CD4-positive, alpha-beta T cell (primary cell): ENCODE data around the gene ATXN1. TPM values are rescaled to one million over a fixed set of nuclear protein-coding genes. Genes with fewer than 3 reads are reported as not detected.

Experiments used
- ATAC-seq: fragments of 200-7000 bp; cut with Tn5 transposase; one replicate; pipeline ENCODE4 v1.10.0; 2022; ENCODE audit warnings: mild to moderate bottlenecking; ENCODE audit not compliant: poor library complexity
- CTCF ChIA-PET: fragments of 350-600 bp; sonication (Branson Sonifier 250); formaldehyde crosslinking; loops from one replicate; lab custom pipeline; 2021; ENCODE audit warnings: antibody characterized with exemption, inconsistent platforms; lab: Charles Lee
- POLR2A ChIA-PET: fragments of 350-600 bp; sonication (Branson Sonifier 250); formaldehyde crosslinking; loops from one replicate; lab custom pipeline; 2021; ENCODE audit warnings: antibody characterized with exemption, inconsistent platforms; lab: Charles Lee
- DNase-seq, 14 experiments: peaks; one replicate each; pipeline ENCODE4 v3.0.0-alpha.2; 2013 to 2020; ENCODE audit warnings: mixed read lengths in 2 of 14
- H3K27ac ChIP-seq, 2 donors: one replicate each; pipeline versions ENCODE4 v1.5.1 to v1.7.0; 2013; ENCODE audit warnings: low read length in 2 of 2, low read depth in 1 of 2, mild to moderate bottlenecking in 1 of 2
- H3K27me3 ChIP-seq, 2 experiments: 1 replicate in 1 of 2; 2 replicates in 1 of 2; pipeline versions ENCODE4 v1.6.1 to v1.7.0; 2013; ENCODE audit warnings: low read length in 2 of 2, control low read depth in 1 of 2, mild to moderate bottlenecking in 1 of 2, moderate library complexity in 1 of 2; ENCODE audit not compliant: insufficient read depth in 2 of 2, control insufficient read depth in 1 of 2
- H3K36me3 ChIP-seq: one replicate; pipeline ENCODE4 v1.6.1; 2013; ENCODE audit warnings: low read length, control low read depth; ENCODE audit not compliant: insufficient read depth
- H3K4me1 ChIP-seq: one replicate; pipeline ENCODE4 v1.6.1; 2013; ENCODE audit warnings: low read length, control low read depth; ENCODE audit not compliant: insufficient read depth
- H3K4me3 ChIP-seq: one replicate; pipeline ENCODE4 v1.5.1; 2013; ENCODE audit warnings: mild to moderate bottlenecking, low read length, moderate library complexity
- H3K9me3 ChIP-seq, 2 experiments: 1 replicate in 1 of 2; 2 replicates in 1 of 2; pipeline versions ENCODE4 v1.6.1 to v1.7.0; 2013; ENCODE audit warnings: low read length in 2 of 2, mild to moderate bottlenecking in 2 of 2, control low read depth in 1 of 2, moderate library complexity in 1 of 2; ENCODE audit not compliant: control insufficient read depth in 1 of 2, insufficient read depth in 1 of 2
- H3K27ac Mint-ChIP-seq: one replicate; pipeline ENCODE4 v1.8.0; 2020; ENCODE audit warnings: mixed read lengths
- H3K27me3 Mint-ChIP-seq: one replicate; pipeline ENCODE4 v1.8.0; 2021; ENCODE audit warnings: mixed read lengths
- H3K36me3 Mint-ChIP-seq: one replicate; pipeline ENCODE4 v1.8.0; 2021; ENCODE audit warnings: low read depth, mixed read lengths
- H3K4me1 Mint-ChIP-seq: one replicate; pipeline ENCODE4 v1.8.0; 2021; ENCODE audit warnings: low read depth, mixed read lengths
- H3K4me3 Mint-ChIP-seq: one replicate; pipeline ENCODE4 v1.8.0; 2020; ENCODE audit warnings: mild to moderate bottlenecking, mixed read lengths
- H3K9me3 Mint-ChIP-seq: one replicate; pipeline ENCODE4 v1.8.0; 2020; ENCODE audit warnings: mixed read lengths
- CTCF ChIP-seq: fragments of 200-600 bp; IDR thresholded peaks from one replicate; pipeline ENCODE4 v1.8.0; 2022; ENCODE audit warnings: antibody characterized with exemption, mild to moderate bottlenecking
- intact Hi-C, 2 experiments: fragments of 100-400 bp; cut with DNase I in 1 of 2; cut with micrococcal nuclease in 1 of 2; formaldehyde crosslinking; loops; one replicate each; pipeline versions ENCODE4 v1.15.1 to v1.9.0; 2023 to 2025; cut with DNase I, micrococcal nuclease
- total RNA-seq, 174 experiments: library from RNA in 2 of 174; stranded (reverse) in 2 of 174; gene quantifications; one replicate each; pipeline ENCODE4 v1.2.3 and lab custom pipeline; 2021 to 2026

ATXN1 gene
- total RNA-seq, 2 experiments from 2014 or later: 74.2 to 76.7 TPM

DNA sequence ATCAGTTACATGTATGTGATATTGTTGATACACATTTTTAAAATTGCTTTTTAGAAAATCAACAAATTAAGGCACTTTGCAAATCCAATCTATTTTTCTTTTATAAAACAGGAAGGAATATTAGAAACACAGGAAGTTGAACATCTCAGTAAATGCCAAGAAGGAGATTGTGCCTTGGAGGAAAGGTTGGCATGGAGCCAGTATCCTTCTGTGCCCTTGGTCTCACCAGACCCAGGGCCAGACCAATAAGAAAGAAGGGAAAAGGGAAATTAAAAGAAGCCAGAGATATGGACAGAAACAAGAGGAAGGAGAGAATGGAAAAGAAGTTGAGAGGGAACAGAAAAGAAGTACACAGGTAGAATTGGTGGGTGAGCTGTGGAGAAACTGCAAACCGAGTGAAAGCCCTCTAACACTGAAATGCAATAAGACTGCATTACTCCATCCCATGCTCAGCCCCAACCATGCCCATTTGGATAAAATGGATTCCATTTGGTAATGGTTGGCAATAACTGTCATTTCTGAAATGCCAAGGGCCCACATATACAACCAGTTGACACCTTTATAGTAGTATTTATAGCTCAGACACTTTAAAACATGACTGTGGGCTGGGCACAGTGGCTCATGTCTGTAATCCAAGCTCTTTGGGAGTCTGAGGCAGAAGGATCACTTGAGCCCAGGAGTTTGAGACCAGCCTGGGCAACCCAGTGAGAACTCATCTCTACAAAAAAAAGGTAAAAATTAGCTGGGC, 389.1 kb downstream of the ATXN1 start:
- no peak overlapping the region for H3K4me3 Mint-ChIP-seq
- no peak overlapping the region for H3K27ac Mint-ChIP-seq
- no peak for TF ChIP-seq CTCF
- H3K27me3 ChIP-seq: no peaks in the 10 kb centered on the region
- H3K9me3 ChIP-seq: no peaks in the 10 kb centered on the region
- no peaks in the 10 kb centered on the region for H3K36me3 ChIP-seq
- no peaks in the 10 kb centered on the region for H3K9me3 Mint-ChIP-seq
- ChIA-PET CTCF (no interaction called here), POLR2A (no interaction called here)
- no peaks in the 10 kb centered on the region for H3K4me1 ChIP-seq
- H3K4me3 ChIP-seq: no peak overlapping the region
- H3K36me3 Mint-ChIP-seq: no peaks in the 10 kb centered on the region
- no peak for DNase-seq
- H3K27me3 Mint-ChIP-seq: no peaks in the 10 kb centered on the region
- intact Hi-C loops: no loop called here
- no peaks in the 10 kb centered on the region for H3K4me1 Mint-ChIP-seq
- ATAC-seq: no peak
- H3K27ac ChIP-seq: no peak overlapping the region

GRCh38 chr6:16371401-16371800, 389.9 kb downstream of the ATXN1 start:
- Mint-ChIP-seq H3K4me1 (no peaks in the 10 kb centered on the region), H3K9me3 (no peaks in the 10 kb centered on the region), H3K36me3 (no peaks in the 10 kb centered on the region), H3K27me3 (no peaks in the 10 kb centered on the region), H3K4me3 (no peak overlapping the region), H3K27ac (no peak overlapping the region)
- DNase-seq (no peak), ATAC-seq (no peak)
- CTCF ChIA-PET: interaction anchor here (1.3 kb wide), 1 partner anchor 9 kb away, joined by 4 read pairs; no protein-coding TSS in a partner anchor
- no peak for TF ChIP-seq CTCF
- Histone ChIP-seq H3K4me3 (no peak overlapping the region), H3K27ac (no peak overlapping the region), H3K36me3 (no peaks in the 10 kb centered on the region), H3K27me3 (no peaks in the 10 kb centered on the region), H3K4me1 (no peaks in the 10 kb centered on the region), H3K9me3 (no peaks in the 10 kb centered on the region)
- POLR2A ChIA-PET: no interaction called here
- intact Hi-C loops: no loop called here

GRCh38 chr6:16370943-16371342, 390.3 kb downstream of the ATXN1 start:
- ChIA-PET POLR2A (no interaction called here), CTCF (interaction anchor here (1.3 kb wide), 1 partner anchor 9 kb away, joined by 4 read pairs; no protein-coding TSS in a partner anchor)
- intact Hi-C loops: no loop called here
- Mint-ChIP-seq H3K27ac (no peak overlapping the region), H3K36me3 (no peaks in the 10 kb centered on the region), H3K27me3 (no peaks in the 10 kb centered on the region), H3K4me3 (no peak overlapping the region), H3K9me3 (no peaks in the 10 kb centered on the region), H3K4me1 (no peaks in the 10 kb centered on the region)
- TF ChIP-seq CTCF: no peak
- Histone ChIP-seq H3K9me3 (no peaks in the 10 kb centered on the region), H3K36me3 (no peaks in the 10 kb centered on the region), H3K4me3 (no peak overlapping the region), H3K27me3 (no peaks in the 10 kb centered on the region), H3K27ac (no peak overlapping the region), H3K4me1 (no peaks in the 10 kb centered on the region)
- ATAC-seq (no peak), DNase-seq (no peak)
